GM20000 (cell line): Measurements from ENCODE around the gene STX10.

ENCODE experiments used
- DNase-seq: peaks from one replicate; pipeline ENCODE4 v3.0.0; 2012; ENCODE audit warnings: low spot score
- TF ChIP-seq, protein P1 (sequence below): IDR thresholded peaks from 2 replicates; pipeline ENCODE4 v1.5.1; 2012; ENCODE audit warnings: mild to moderate bottlenecking, control low read depth; ENCODE audit errors: extremely low read depth, missing control alignments

Gene STX10

DNA sequence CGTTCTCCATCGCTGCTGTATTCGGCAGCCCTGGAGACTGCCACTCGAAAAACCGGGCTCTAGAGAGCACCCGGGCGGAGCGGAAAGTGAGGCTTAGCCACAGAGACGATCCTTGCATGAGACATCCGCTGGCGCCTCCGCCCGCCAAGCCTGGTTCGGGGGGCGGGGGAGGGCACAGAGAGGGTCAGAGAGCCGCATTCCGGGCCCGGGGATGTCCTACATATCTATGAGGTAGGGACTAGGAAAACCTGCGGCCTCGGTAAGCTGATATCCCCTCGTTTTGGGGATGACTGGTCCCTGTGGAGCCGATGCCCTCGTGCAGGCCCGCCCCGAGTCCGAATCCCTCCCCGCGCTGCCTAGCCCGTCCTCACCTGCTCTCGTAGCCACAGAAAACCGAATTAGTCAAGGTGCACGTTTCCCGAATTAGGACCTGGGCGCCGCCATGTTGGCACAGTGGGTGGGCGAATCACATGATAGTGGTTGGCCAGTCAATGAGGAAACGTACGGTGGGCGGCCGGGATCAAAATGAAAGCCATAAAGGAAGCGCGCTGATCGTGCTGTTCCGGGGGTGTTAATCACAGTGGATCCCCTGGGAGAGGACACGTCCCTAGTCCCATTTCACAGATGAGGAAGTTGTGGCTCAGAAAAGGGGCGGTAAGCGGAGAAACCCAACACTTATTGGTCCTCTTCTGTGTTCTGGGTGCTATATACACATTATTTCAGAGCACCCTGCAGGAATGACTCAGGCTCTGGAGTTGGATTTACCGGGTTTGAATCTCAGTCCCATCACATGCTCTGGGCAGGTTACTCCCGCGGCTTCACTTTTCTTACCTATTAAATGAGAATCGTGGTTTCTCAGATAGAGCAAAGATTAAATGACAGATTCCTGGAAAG is 33.6 kb downstream of the STX10 start, which contains the start of gene TRMT1:
Gene TRMT1 (minus strand): TSS at position 459 of the 894 bp plus-strand sequence. CDS start 341 bp downstream, at position 118.
- peak; percentile 93 for DNase-seq
- TF ChIP-seq, protein P1, sequence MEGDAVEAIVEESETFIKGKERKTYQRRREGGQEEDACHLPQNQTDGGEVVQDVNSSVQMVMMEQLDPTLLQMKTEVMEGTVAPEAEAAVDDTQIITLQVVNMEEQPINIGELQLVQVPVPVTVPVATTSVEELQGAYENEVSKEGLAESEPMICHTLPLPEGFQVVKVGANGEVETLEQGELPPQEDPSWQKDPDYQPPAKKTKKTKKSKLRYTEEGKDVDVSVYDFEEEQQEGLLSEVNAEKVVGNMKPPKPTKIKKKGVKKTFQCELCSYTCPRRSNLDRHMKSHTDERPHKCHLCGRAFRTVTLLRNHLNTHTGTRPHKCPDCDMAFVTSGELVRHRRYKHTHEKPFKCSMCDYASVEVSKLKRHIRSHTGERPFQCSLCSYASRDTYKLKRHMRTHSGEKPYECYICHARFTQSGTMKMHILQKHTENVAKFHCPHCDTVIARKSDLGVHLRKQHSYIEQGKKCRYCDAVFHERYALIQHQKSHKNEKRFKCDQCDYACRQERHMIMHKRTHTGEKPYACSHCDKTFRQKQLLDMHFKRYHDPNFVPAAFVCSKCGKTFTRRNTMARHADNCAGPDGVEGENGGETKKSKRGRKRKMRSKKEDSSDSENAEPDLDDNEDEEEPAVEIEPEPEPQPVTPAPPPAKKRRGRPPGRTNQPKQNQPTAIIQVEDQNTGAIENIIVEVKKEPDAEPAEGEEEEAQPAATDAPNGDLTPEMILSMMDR, result no peak

GRCh38 chr19:13115936-13116281 is 34.3 kb downstream of the STX10 start:
- TF ChIP-seq, protein P1, result no peak
- DNase-seq, result no peak

DNA sequence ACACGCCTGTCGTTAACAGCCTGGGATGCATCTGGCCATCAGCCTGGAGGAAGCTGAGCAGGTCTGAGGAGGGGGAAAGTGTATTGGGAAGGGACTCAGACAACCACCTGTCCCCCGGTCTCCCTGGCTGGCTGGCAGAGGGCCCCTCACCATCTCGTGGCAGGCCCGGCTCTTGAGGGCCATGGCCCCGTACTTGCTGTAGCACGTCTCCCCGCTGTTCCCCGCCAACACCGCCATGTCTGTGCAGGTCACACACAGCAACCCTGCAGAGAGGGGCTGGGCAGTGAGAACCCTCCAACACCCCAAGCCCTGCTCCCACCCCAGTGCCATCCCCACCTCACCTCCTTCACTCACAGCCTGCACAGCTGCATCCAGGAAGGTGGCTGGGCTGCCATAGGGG is 37.6 kb downstream of the STX10 start:
- TF ChIP-seq, protein P1, result no peak
- no peak for DNase-seq

GRCh38 chr19:13110099-13110610 is 40.0 kb downstream of the STX10 start:
- TF ChIP-seq, protein P1, result no peak
- DNase-seq, result no peak

- DNase-seq, result no peak
- TF ChIP-seq, protein P1, result no peak
Observed at GRCh38 chr19:13109361-13110098, 40.6 kb downstream of the STX10 start.

GRCh38 chr19:13104848-13105711 is 45.1 kb downstream of the STX10 start:
- DNase-seq, result peak; percentile 47
- TF ChIP-seq, protein P1, result no peak
